Smooth muscle cell (in vitro differentiated cells): ENCODE results near the gene TNRC6C. TPM values are rescaled to one million over a fixed set of nuclear protein-coding genes. Genes with fewer than 3 reads are reported as not detected.
"Not testable (repeated sequence)": the region's sequence is repeated elsewhere in the genome, so short reads cannot be mapped to it uniquely, and the experiment has no call there.

Source experiments
- DNase-seq: peaks from one replicate; lab custom pipeline; 2025; ENCODE audit not compliant: unreplicated experiment; lab: John Stamatoyannopoulos, UW
- H2AFZ ChIP-seq: fragments of 200-600 bp; sonication (generic); 2 replicates; pipeline ENCODE4 v1.6.0; 2016; ENCODE audit warnings: antibody characterized with exemption, low read depth, mild to moderate bottlenecking
- H3F3A ChIP-seq: fragments of 200-600 bp; sonication (generic); 2 replicates; pipeline ENCODE4 v1.6.0; 2017; ENCODE audit warnings: antibody characterized with exemption, low read depth
- H3K27ac ChIP-seq: fragments of 200-600 bp; sonication (generic); 2 replicates; pipeline ENCODE4 v1.5.1; 2016; ENCODE audit warnings: low read depth, mild to moderate bottlenecking
- H3K27me3 ChIP-seq: fragments of 200-600 bp; sonication (generic); 2 replicates; pipeline ENCODE4 v1.6.1; 2016; ENCODE audit warnings: low read depth, mild to moderate bottlenecking
- H3K36me3 ChIP-seq: fragments of 200-600 bp; sonication (generic); 2 replicates; pipeline ENCODE4 v1.5.1; 2016; ENCODE audit warnings: low read depth
- H3K4me1 ChIP-seq: fragments of 200-600 bp; sonication (generic); 2 replicates; pipeline ENCODE4 v1.5.1; 2016; ENCODE audit warnings: low read depth
- H3K4me2 ChIP-seq: fragments of 200-600 bp; sonication (generic); 2 replicates; pipeline ENCODE4 v1.6.0; 2016; ENCODE audit warnings: mild to moderate bottlenecking
- H3K4me3 ChIP-seq: fragments of 200-600 bp; sonication (generic); 2 replicates; pipeline ENCODE4 v1.5.1; 2016; ENCODE audit warnings: mild to moderate bottlenecking
- H3K79me2 ChIP-seq: fragments of 200-600 bp; sonication (generic); 2 replicates; pipeline ENCODE4 v1.6.0; 2016; ENCODE audit warnings: low read depth, mild to moderate bottlenecking
- H3K9ac ChIP-seq: fragments of 200-600 bp; sonication (generic); 2 replicates; pipeline ENCODE4 v1.6.0; 2016; ENCODE audit warnings: low read depth
- H3K9me3 ChIP-seq: fragments of 200-600 bp; sonication (generic); replicated peaks from 2 replicates; pipeline ENCODE4 v1.5.1; 2016; ENCODE audit warnings: low read depth
- H4K20me1 ChIP-seq: fragments of 200-600 bp; sonication (generic); 2 replicates; pipeline ENCODE4 v1.6.0; 2016; ENCODE audit warnings: low read depth
- WGBS: methylation state at CpG from one replicate; pipeline ENCODE4 v1.1.7; 2016; ENCODE audit warnings: low lambda C conversion rate; 5-methylcytosine and 5-hydroxymethylcytosine counted together
- polyA plus RNA-seq: library from polyadenylated mRNA; unstranded; fragments of >200 nt; fragmentation: Nextera tagmentation; extraction: Ambion mirVana; gene quantifications from 2 replicates; pipeline ENCODE4 v1.2.1, GENCODE V29; 2016
- total RNA-seq: library from RNA; depleted of rRNA; stranded (reverse); fragments of >200 nt; gene quantifications from 2 replicates; pipeline ENCODE4 v1.2.3, GENCODE V29; 2014
- TF ChIP-seq, protein P1 (sequence below): fragments of 200-600 bp; sonication (generic); IDR thresholded peaks from 2 replicates; pipeline ENCODE4 v1.5.1; 2017; ENCODE audit warnings: borderline replicate concordance, mild to moderate bottlenecking, antibody characterized with exemption; ENCODE audit not compliant: insufficient read depth, poor library complexity, severe bottlenecking

TNRC6C gene
- total and polyA plus RNA-seq, 2 experiments from 2014 or later, result 2.4 to 3.9 TPM

DNA sequence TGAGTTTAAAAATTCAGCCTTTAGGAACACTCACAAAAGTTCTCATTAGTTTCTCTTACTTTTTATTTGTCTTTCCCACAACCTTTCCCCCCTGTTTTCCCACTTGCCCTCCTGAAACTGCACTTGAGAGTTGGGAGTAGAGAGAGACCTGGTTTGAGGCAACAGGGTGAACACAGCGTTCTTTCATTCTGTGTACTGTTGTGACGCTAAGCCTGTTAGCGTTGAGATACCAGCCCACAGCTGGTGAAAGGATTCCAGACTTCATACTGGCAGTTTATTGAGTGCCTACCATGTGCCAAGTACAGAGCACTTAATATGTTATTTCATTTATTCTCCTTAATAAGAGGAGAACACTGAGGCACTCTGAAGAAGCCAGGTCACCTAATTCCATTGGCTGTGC is 10.3 kb downstream of the TNRC6C start:
- no peak overlapping the region for H3K9ac ChIP-seq
- no peak for DNase-seq
- no peak overlapping the region for H3K27ac ChIP-seq
- 94% methylated on average over 3 of the region's 3 CpGs for WGBS
- no peak overlapping the region for H2AFZ ChIP-seq
- H3K79me2 ChIP-seq, result peaks cover 42% of the 10 kb centered on the region
- no peaks in the 10 kb centered on the region for H3K9me3 ChIP-seq
- no peaks in the 10 kb centered on the region for H3K27me3 ChIP-seq
- H3F3A ChIP-seq, result no peaks in the 10 kb centered on the region
- no peaks in the 10 kb centered on the region for H3K36me3 ChIP-seq
- no peak overlapping the region for H3K4me2 ChIP-seq
- peaks cover 100% of the 10 kb centered on the region for H4K20me1 ChIP-seq
- peaks cover 11% of the 10 kb centered on the region for H3K4me1 ChIP-seq
- TF ChIP-seq, protein P1, sequence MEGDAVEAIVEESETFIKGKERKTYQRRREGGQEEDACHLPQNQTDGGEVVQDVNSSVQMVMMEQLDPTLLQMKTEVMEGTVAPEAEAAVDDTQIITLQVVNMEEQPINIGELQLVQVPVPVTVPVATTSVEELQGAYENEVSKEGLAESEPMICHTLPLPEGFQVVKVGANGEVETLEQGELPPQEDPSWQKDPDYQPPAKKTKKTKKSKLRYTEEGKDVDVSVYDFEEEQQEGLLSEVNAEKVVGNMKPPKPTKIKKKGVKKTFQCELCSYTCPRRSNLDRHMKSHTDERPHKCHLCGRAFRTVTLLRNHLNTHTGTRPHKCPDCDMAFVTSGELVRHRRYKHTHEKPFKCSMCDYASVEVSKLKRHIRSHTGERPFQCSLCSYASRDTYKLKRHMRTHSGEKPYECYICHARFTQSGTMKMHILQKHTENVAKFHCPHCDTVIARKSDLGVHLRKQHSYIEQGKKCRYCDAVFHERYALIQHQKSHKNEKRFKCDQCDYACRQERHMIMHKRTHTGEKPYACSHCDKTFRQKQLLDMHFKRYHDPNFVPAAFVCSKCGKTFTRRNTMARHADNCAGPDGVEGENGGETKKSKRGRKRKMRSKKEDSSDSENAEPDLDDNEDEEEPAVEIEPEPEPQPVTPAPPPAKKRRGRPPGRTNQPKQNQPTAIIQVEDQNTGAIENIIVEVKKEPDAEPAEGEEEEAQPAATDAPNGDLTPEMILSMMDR, result no peak
- no peak overlapping the region for H3K4me3 ChIP-seq

DNA sequence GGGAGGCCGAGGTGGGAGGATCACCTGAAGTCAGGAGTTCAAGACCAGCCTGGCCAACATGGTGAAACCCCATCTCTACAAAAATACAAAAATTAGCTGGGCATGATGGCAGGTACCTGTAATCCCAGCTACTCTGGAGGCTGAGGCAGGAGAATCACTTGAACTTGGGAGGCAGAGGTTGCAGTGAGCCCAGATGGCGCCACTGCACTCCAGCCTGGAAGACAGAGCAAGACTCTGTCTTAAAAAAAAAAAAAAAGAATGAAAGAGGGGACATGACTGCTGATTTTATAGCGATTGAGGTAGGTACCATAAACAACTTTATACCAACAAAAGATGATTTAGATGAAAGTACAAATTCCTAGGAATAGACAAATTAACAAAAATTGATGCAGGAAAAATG is 13.8 kb downstream of the TNRC6C start:
- 89% methylated on average over 3 of the region's 3 CpGs for WGBS
- not testable (repeated sequence) for H3K36me3 ChIP-seq, H3K4me3 ChIP-seq, DNase-seq, H3K4me1 ChIP-seq, H2AFZ ChIP-seq, H3K9me3 ChIP-seq, H3K9ac ChIP-seq, H3K4me2 ChIP-seq, H3F3A ChIP-seq, H3K27ac ChIP-seq, H3K27me3 ChIP-seq
- peaks cover 45% of the 10 kb centered on the region for H3K79me2 ChIP-seq
- H4K20me1 ChIP-seq, result peaks cover 96% of the 10 kb centered on the region

DNA sequence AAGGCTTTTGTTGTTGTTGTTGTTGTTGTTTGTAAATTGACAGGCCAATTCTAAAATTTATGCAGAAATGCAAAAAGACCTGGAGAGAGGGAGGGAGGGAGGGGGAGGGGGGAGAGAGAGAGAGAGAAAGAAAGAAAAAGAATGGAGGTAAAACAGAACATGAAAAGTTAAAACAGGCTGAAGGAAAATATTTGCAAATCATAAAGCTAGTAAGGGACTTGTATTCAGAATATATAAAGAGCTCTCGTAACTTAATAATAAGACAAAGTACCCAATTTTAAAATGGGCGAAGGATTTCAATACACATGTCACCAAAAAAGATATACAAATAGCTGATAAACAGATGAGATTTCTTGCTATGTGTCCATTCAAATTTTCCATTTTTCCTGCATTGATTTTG is 15.4 kb downstream of the TNRC6C start:
- peaks cover 33% of the 10 kb centered on the region for H3K79me2 ChIP-seq
- H3K9ac ChIP-seq, result no peak overlapping the region
- H3K27ac ChIP-seq, result no peak overlapping the region
- peaks cover 3% of the 10 kb centered on the region for H3K4me1 ChIP-seq
- no peaks in the 10 kb centered on the region for H3K27me3 ChIP-seq
- H3K9me3 ChIP-seq, result no peaks in the 10 kb centered on the region
- H4K20me1 ChIP-seq, result peaks cover 89% of the 10 kb centered on the region
- H2AFZ ChIP-seq, result no peak overlapping the region
- no peak for DNase-seq
- TF ChIP-seq, protein P1, result no peak
- 95% methylated on average over 2 of the region's 2 CpGs for WGBS
- no peak overlapping the region for H3K4me3 ChIP-seq
- H3K4me2 ChIP-seq, result no peak overlapping the region
- no peaks in the 10 kb centered on the region for H3K36me3 ChIP-seq
- H3F3A ChIP-seq, result no peaks in the 10 kb centered on the region

DNA sequence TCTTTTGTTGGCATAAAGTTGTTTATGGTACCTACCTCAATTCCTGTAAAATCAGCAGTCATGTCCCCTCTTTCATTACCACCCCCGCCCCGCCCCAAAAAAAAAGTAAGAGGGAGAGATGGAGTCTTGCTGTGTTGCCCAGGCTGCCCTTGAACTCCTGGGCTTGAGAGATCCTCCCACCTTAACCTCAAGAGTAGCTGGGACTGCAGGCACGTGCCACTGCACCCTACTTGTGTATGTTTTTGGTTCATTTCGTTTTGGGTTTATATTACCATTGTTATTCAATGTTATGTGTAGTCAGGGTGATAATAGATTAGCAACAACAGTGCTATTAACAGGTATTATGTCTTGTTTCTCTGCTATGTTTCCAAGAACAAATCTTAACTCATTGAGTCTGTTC is 15.9 kb downstream of the TNRC6C start:
- H3K9me3 ChIP-seq, result no peaks in the 10 kb centered on the region
- no peaks in the 10 kb centered on the region for H3K27me3 ChIP-seq
- peaks cover 3% of the 10 kb centered on the region for H3K4me1 ChIP-seq
- H3K27ac ChIP-seq, result no peak overlapping the region
- peaks cover 28% of the 10 kb centered on the region for H3K79me2 ChIP-seq
- no peaks in the 10 kb centered on the region for H3F3A ChIP-seq
- no peak overlapping the region for H3K4me2 ChIP-seq
- 76% methylated on average over 4 of the region's 4 CpGs for WGBS
- H2AFZ ChIP-seq, result no peak overlapping the region
- peaks cover 85% of the 10 kb centered on the region for H4K20me1 ChIP-seq
- H3K36me3 ChIP-seq, result no peaks in the 10 kb centered on the region
- TF ChIP-seq, protein P1, result no peak
- no peak for DNase-seq
- no peak overlapping the region for H3K9ac ChIP-seq
- no peak overlapping the region for H3K4me3 ChIP-seq

DNA sequence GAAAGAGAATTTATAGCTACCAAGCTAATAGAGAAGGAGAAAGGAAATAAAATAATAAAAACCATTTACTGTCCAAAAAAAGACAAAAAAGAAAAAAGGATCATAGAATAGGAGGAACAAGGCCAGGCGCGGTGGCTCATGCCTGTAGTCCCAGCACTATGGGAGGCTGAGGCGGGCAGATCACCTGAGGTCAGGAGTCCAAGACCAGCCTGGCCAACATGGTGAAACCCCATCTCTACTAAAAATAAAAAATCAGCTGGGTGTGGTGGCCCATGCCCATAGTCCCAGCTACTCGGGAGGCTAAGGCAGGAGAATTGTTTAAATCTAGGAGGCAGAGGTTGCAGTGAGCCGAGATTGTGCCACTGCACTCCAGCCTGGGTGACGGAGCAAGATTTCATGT is 23.9 kb downstream of the TNRC6C start:
- not testable (repeated sequence) for H3K9me3 ChIP-seq, H3F3A ChIP-seq, DNase-seq, H3K4me1 ChIP-seq, H3K79me2 ChIP-seq, H3K36me3 ChIP-seq, H2AFZ ChIP-seq, H3K27ac ChIP-seq, H3K9ac ChIP-seq, H3K27me3 ChIP-seq, H3K4me3 ChIP-seq, H3K4me2 ChIP-seq, H4K20me1 ChIP-seq
- WGBS, result 97% methylated on average over 6 of the region's 6 CpGs
